CD14-positive monocyte (primary cell): Measurements from ENCODE around the gene SLC12A7. TPM values are rescaled to one million over a fixed set of nuclear protein-coding genes. Genes with fewer than 3 reads are reported as not detected.

Experiments
- DNase-seq, 3 donors: peaks; one replicate each; pipeline ENCODE4 v3.0.0-alpha.2; 2011 to 2022
- H2AFZ ChIP-seq: 2 replicates; pipeline ENCODE4 v1.6.0; 2012; ENCODE audit warnings: mild to moderate bottlenecking, low read depth, low read length, inconsistent platforms; ENCODE audit not compliant: insufficient read depth, poor library complexity, severe bottlenecking
- H3K27ac ChIP-seq, 2 donors: 1 replicate in 1 of 2; 2 replicates in 1 of 2; pipeline ENCODE4 v1.5.1; 2012 to 2013; ENCODE audit warnings: low read length in 2 of 2, control low read depth in 1 of 2, inconsistent platforms in 1 of 2, low read depth in 1 of 2, mild to moderate bottlenecking in 1 of 2
- H3K27me3 ChIP-seq, 2 donors: one replicate each; pipeline versions ENCODE4 v1.6.0 to v1.6.1; 2011 to 2013; ENCODE audit warnings: low read length in 2 of 2; ENCODE audit not compliant: control insufficient read depth in 2 of 2, insufficient read depth in 2 of 2
- H3K36me3 ChIP-seq, 2 donors: replicated peaks in 1 of 2; 1 replicate in 1 of 2; 2 replicates in 1 of 2; pipeline versions ENCODE4 v1.5.1 to v1.6.1; 2012 to 2013; ENCODE audit warnings: low read length in 2 of 2, control low read depth in 1 of 2, inconsistent platforms in 1 of 2, mild to moderate bottlenecking in 1 of 2; ENCODE audit not compliant: insufficient read depth in 2 of 2, control insufficient read depth in 1 of 2
- H3K4me1 ChIP-seq, 2 donors: 1 replicate in 1 of 2; 2 replicates in 1 of 2; pipeline versions ENCODE4 v1.5.1 to v1.6.1; 2012 to 2013; ENCODE audit warnings: low read length in 2 of 2, control low read depth in 1 of 2, inconsistent platforms in 1 of 2, mild to moderate bottlenecking in 1 of 2, moderate library complexity in 1 of 2; ENCODE audit not compliant: insufficient read depth in 2 of 2, control insufficient read depth in 1 of 2
- H3K4me2 ChIP-seq: replicated peaks from 2 replicates; pipeline ENCODE3; 2012; ENCODE audit warnings: low read length, moderate library complexity, mild to moderate bottlenecking; ENCODE audit not compliant: poor library complexity, severe bottlenecking; ENCODE audit errors: extremely low read depth
- H3K4me3 ChIP-seq, 3 experiments: fragments of 200-600 bp in 1 of 3; sonication (generic) in 1 of 3; replicated peaks in 1 of 3; 1 replicate in 2 of 3; 2 replicates in 1 of 3; pipeline ENCODE4 v1.5.1; 2011 to 2013; ENCODE audit warnings: low read length in 3 of 3, mild to moderate bottlenecking in 3 of 3, control low read depth in 2 of 3, low read depth in 2 of 3, inconsistent platforms in 1 of 3, moderate library complexity in 1 of 3
- H3K79me2 ChIP-seq: 2 replicates; pipeline ENCODE4 v1.6.0; 2012; ENCODE audit warnings: mild to moderate bottlenecking, control low read depth, inconsistent platforms, low read length, moderate library complexity; ENCODE audit not compliant: insufficient read depth
- H3K9ac ChIP-seq: 2 replicates; pipeline ENCODE4 v1.6.0; 2017; ENCODE audit warnings: low read length, mild to moderate bottlenecking; ENCODE audit not compliant: insufficient read depth, poor library complexity, severe bottlenecking
- H3K9me3 ChIP-seq, 2 donors: replicated peaks in 1 of 2; 1 replicate in 1 of 2; 2 replicates in 1 of 2; pipeline versions ENCODE4 v1.5.1 to v1.6.1; 2012 to 2013; ENCODE audit warnings: low read length in 2 of 2, control low read depth in 1 of 2; ENCODE audit not compliant: control insufficient read depth in 1 of 2, insufficient read depth in 1 of 2
- H4K20me1 ChIP-seq: 2 replicates; pipeline ENCODE4 v1.6.0; 2012; ENCODE audit warnings: mild to moderate bottlenecking, low read length, control low read depth, moderate library complexity; ENCODE audit not compliant: insufficient read depth
- H3K27ac Mint-ChIP-seq, 7 donors: one replicate each; pipeline ENCODE4 v1.8.0; 2020; ENCODE audit warnings: mild to moderate bottlenecking in 7 of 7, mixed read lengths in 7 of 7, moderate library complexity in 6 of 7, inconsistent platforms in 2 of 7
- H3K27me3 Mint-ChIP-seq, 3 donors: one replicate each; pipeline ENCODE4 v1.8.0; 2021 to 2022; ENCODE audit warnings: low read depth in 3 of 3, mild to moderate bottlenecking in 3 of 3, mixed read lengths in 3 of 3, moderate library complexity in 3 of 3, inconsistent platforms in 1 of 3
- H3K36me3 Mint-ChIP-seq, 2 donors: one replicate each; pipeline ENCODE4 v1.8.0; 2020; ENCODE audit warnings: mixed read lengths in 2 of 2, inconsistent platforms in 1 of 2, mild to moderate bottlenecking in 1 of 2
- H3K4me1 Mint-ChIP-seq: one replicate; pipeline ENCODE4 v1.8.0; 2020; ENCODE audit warnings: mild to moderate bottlenecking, mixed read lengths
- H3K4me3 Mint-ChIP-seq, 2 donors: one replicate each; pipeline ENCODE4 v1.8.0; 2020; ENCODE audit warnings: mild to moderate bottlenecking in 2 of 2, mixed read lengths in 2 of 2, moderate library complexity in 1 of 2
- H3K9me3 Mint-ChIP-seq, 7 donors: one replicate each; pipeline ENCODE4 v1.8.0; 2020 to 2022; ENCODE audit warnings: mixed read lengths in 7 of 7, mild to moderate bottlenecking in 6 of 7, moderate library complexity in 6 of 7, inconsistent platforms in 2 of 7
- CTCF ChIP-seq: fragments of 200-600 bp; IDR thresholded peaks from one replicate; pipeline ENCODE4 v1.8.0; 2022; ENCODE audit warnings: antibody characterized with exemption, mild to moderate bottlenecking
- WGBS: methylation state at CpG from one replicate; pipeline ENCODE4 v1.1.5; 2013; ENCODE audit warnings: missing lambda C conversion rate; ENCODE audit not compliant: insufficient coverage; 5-methylcytosine and 5-hydroxymethylcytosine counted together
- intact Hi-C, 2 donors: fragments of 100-400 bp; cut with micrococcal nuclease; formaldehyde crosslinking; loops; one replicate each; pipeline versions ENCODE4 v1.15.0 to v1.15.1; 2023
- polyA plus RNA-seq, 3 donors: library from polyadenylated mRNA; depleted of rRNA in 1 of 3; unstranded in 2 of 3; stranded (reverse) in 1 of 3; fragments of 300-500 nt in 2 of 3; fragments of >200 nt in 1 of 3; fragmentation: Illumina TruSeq in 2 of 3; gene quantifications; 1 replicate in 2 of 3; 2 replicates in 1 of 3; pipeline ENCODE4 v1.2.3, GENCODE V29; 2012 to 2021

The SLC12A7 gene
- polyA plus RNA-seq, 3 donors = 8.2 to 31.2 (median 12.5) TPM

- Mint-ChIP-seq H3K9me3 (peaks cover 4 to 23% (median 7%) of the 10 kb centered on the region in 7 donors), H3K36me3 (no peaks in the 10 kb centered on the region), H3K27ac (no peak overlapping the region), H3K4me3 (no peak overlapping the region), H3K27me3 (peaks cover 2 to 3% (median 2%) of the 10 kb centered on the region in 3 donors), H3K4me1 (no peaks in the 10 kb centered on the region)
- 88% methylated on average over 14 of the region's 16 CpGs for WGBS
- intact Hi-C loops = no loop called here
- Histone ChIP-seq H2AFZ (no peak overlapping the region), H3K27me3 (no peaks in the 10 kb centered on the region), H3K9me3 (no peaks in the 10 kb centered on the region), H3K36me3 (no peaks in the 10 kb centered on the region), H3K4me2 (no peak overlapping the region), H3K9ac (no peak overlapping the region), H4K20me1 (no peaks in the 10 kb centered on the region), H3K79me2 (no peaks in the 10 kb centered on the region), H3K27ac (no peak overlapping the region), H3K4me1 (no peaks in the 10 kb centered on the region), H3K4me3 (no peak overlapping the region)
- DNase-seq = no peak
- TF ChIP-seq CTCF = no peak
These were observed 72.7 kb downstream of the SLC12A7 start for GRCh38 chr5:1039210-1039548.

- no peaks in the 10 kb centered on the region for H3K4me1 ChIP-seq
- H3K27me3 Mint-ChIP-seq = peaks cover 2 to 3% (median 2%) of the 10 kb centered on the region in 3 donors
- no peak for DNase-seq
- H3K9me3 ChIP-seq = no peaks in the 10 kb centered on the region
- H3K4me3 Mint-ChIP-seq = no peak overlapping the region
- no peak overlapping the region for H2AFZ ChIP-seq
- H3K9ac ChIP-seq = no peak overlapping the region
- no peaks in the 10 kb centered on the region for H4K20me1 ChIP-seq
- intact Hi-C loops = no loop called here
- no peak for TF ChIP-seq CTCF
- peaks cover 3 to 19% (median 6%) of the 10 kb centered on the region in 7 donors for H3K9me3 Mint-ChIP-seq
- H3K27ac Mint-ChIP-seq = peak overlapping the region in 2 of 7 donors; percentile 62 to 66
- no peaks in the 10 kb centered on the region for H3K79me2 ChIP-seq
- H3K27me3 ChIP-seq = no peaks in the 10 kb centered on the region
- H3K27ac ChIP-seq = no peak overlapping the region
- no peaks in the 10 kb centered on the region for H3K36me3 Mint-ChIP-seq
- no peaks in the 10 kb centered on the region for H3K4me1 Mint-ChIP-seq
- WGBS = 88% methylated on average over 27 of the region's 28 CpGs
- H3K36me3 ChIP-seq = no peaks in the 10 kb centered on the region
- no peak overlapping the region for H3K4me3 ChIP-seq
- H3K4me2 ChIP-seq = no peak overlapping the region
These were observed 73.2 kb downstream of the SLC12A7 start for GRCh38 chr5:1038417-1039209.
